Suprapubic skin (tissue), 4 donors: ENCODE results near the gene CFAP99.

Experiments used
- EP300 ChIP-seq: sonication (generic); formaldehyde crosslinking; IDR thresholded peaks from one replicate; pipeline ENCODE4 v1.6.1; 2017; ENCODE audit warnings: antibody characterized with exemption
- POLR2AphosphoS5 ChIP-seq, 3 donors: sonication (generic); formaldehyde crosslinking; IDR thresholded peaks; one replicate each; pipeline ENCODE4 v1.6.1; 2017; ENCODE audit warnings: antibody characterized with exemption in 3 of 3
- TF ChIP-seq, protein P1 (sequence below), 2 donors: fragments of 200-600 bp in 1 of 2; fragments of 450-650 bp in 1 of 2; sonication (generic) in 1 of 2; IDR thresholded peaks; one replicate each; pipeline ENCODE4 v1.5.1; 2016 to 2019; ENCODE audit warnings: antibody characterized with exemption in 2 of 2, mild to moderate bottlenecking in 1 of 2, moderate library complexity in 1 of 2

DNA sequence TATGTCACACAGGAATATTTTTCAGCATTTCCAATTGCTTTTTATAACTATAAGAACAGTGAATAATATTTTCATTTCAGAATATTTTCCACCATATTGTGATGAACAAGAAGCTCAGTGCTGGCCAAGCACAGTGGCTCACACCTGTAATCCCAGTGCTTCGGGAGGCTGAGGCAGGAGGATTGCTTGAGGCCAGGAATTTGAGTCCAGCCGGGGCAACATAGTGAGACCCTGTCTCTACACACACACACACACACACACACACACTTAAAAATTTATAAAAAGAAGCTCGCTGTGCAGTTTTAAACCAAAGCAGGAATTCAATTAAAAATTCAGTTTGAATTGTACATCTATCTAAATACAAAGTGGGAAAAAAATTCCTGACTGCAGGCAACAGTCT lies 3.5 kb upstream of the CFAP99 start:
- TF ChIP-seq EP300 = no peak
- no peak for TF ChIP-seq POLR2AphosphoS5 (IDR thresholded peaks at IDR 0.05)
- TF ChIP-seq, protein P1, sequence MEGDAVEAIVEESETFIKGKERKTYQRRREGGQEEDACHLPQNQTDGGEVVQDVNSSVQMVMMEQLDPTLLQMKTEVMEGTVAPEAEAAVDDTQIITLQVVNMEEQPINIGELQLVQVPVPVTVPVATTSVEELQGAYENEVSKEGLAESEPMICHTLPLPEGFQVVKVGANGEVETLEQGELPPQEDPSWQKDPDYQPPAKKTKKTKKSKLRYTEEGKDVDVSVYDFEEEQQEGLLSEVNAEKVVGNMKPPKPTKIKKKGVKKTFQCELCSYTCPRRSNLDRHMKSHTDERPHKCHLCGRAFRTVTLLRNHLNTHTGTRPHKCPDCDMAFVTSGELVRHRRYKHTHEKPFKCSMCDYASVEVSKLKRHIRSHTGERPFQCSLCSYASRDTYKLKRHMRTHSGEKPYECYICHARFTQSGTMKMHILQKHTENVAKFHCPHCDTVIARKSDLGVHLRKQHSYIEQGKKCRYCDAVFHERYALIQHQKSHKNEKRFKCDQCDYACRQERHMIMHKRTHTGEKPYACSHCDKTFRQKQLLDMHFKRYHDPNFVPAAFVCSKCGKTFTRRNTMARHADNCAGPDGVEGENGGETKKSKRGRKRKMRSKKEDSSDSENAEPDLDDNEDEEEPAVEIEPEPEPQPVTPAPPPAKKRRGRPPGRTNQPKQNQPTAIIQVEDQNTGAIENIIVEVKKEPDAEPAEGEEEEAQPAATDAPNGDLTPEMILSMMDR (IDR thresholded peaks at IDR 0.05) = no peak
